Measurements from ENCODE around the gene CAMTA1.
"Not testable (repeated sequence)": the region's sequence is repeated elsewhere in the genome, so short reads cannot be mapped to it uniquely, and the experiment has no call there.

CAMTA1 gene

DNA sequence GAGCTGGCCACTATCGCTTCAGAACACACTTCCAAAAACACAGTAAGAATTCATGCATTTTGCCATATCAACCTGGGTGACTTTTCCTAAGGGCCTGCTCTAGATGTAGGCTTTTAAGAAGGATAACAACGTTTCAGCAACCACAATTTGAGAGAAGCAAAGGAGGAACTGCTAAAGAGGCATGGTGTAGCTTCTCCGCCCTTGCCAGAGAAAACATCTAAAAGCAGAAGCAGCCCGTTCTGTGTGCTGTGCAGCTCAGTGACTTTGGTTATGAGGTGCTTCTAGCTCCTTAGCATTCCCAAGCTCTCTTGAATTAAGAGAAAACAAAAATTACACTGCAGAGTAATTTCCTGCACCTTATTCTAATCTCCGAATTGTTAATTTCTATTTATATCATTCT, 1001.5 kb downstream of the CAMTA1 start:
- no peak for DNase-seq

DNA sequence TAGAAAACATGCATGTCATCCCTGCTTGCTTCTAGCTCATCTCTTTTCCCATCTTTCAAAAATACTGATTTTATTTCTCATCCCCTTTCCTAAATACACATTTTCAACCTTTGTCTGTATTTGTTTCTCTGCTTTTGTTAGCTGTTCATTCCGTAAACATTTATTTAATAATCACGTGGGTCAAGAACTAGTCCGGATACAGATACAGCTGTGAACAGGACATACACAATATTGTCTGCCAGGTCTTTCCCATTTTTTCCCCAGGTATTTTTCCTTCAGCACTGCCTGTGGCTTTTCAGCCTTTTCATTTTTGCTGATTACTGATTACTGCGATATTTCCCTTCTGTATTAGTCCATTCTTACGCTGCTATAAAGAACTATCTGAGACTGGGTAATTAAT, 1004.6 kb downstream of the CAMTA1 start:
- no peak for DNase-seq

DNA sequence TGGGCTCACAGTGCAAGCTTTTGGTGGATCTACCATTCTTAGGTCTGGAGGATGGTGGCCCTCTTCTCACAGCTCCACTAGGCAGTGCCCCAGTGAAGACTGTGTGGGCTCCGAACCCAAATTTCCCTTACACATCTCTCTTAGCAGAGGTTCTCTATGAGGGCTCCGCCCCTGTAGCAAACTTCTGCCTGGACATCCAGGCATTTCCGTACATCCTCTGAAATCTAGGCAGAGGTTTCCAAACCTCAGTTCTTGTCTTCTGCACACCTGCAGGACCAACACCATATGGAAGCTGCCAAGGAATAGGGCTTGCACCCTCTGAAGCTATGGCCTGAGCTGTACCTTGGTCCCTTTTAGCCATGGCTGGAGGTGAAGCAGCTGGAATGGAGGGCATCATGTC, 1005.8 kb downstream of the CAMTA1 start:
- DNase-seq = not testable (repeated sequence)

DNA sequence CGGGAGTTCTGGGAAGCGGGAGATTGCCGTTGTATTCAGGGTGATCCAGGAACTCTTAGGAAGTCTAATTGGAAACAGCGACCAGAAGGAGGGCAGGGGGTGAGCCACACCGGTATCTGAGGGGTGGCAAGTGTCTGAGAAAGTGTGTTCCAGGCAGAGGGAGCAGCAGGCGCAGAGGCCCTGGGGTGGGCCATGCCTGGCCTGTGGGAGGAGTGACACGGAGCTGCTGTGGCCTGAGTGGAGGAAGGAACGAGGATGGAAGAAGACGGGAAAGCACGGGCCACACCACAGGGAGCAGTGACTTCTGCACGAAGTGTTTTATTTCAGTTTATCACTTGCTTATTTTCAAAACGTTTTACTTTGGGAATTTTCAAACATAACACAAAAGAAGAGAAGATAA, 1010.2 kb downstream of the CAMTA1 start:
- no peak for DNase-seq

DNA sequence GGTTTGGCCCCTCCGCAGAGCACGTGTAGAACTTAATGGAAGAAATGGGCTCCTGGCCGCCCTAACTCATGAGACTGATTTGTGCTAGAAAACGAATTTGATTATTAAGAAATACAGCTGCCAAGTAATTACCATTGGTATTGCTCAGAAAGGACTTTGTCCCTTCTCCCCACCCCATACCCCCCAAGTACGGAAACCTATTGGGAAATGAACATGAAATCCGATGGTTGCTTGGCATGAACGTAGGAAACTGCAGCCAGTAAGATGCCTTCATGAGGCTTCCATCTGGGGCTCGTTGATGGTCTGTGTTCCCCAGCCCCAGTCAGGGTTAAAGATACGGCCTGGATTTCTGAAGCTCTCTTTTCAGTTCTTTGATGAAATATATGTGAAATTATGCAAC, 1020.2 kb downstream of the CAMTA1 start:
- no peak for DNase-seq

DNA sequence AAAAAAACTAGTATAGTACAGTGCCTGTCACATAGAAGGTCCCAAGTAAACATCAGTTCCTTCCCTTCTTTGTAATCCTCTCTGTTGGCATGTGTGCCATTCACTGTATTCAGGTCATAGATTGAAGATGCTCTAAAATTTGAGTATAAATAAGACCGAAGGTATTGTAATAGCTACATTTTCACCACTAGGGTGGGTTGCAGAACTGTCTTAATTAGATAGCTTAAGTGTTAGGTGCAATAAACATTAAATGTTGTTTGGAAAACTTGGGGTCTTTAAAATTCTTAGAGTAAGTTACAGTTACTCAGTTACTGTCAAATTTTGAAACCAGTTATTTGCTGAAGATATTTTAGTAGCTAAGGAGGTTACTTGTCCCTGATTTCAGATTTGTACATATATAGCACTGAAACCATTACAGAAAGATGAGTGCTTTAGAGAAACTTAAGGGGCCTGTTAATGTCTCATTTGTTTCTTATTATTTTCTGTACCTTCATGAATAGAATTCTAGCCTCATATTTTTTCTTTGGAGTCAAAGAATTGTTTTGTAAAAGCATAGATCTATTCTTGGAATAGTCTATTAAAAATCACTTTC, 1023.1 kb downstream of the CAMTA1 start:
- DNase-seq = no peak

DNA sequence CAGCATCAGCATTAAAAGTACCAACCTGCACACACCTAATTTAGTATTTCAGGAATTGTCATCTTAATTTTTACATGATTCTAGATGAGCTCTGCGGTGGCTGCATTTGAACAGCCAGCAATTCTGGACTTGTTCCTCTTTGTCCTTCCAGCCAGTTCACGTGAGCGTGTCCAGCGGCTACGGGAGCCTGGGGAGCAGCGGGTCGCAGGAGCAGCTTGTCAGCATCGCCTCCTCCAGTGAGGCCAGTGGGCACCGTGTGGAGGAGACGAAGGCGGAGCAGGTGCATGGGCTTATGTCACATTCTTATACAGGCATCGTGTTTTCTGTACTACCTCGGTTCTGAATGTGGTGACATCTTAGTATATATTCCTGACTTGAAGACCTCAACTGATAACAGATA, 1024.5 kb downstream of the CAMTA1 start:
- no peak for DNase-seq

DNA sequence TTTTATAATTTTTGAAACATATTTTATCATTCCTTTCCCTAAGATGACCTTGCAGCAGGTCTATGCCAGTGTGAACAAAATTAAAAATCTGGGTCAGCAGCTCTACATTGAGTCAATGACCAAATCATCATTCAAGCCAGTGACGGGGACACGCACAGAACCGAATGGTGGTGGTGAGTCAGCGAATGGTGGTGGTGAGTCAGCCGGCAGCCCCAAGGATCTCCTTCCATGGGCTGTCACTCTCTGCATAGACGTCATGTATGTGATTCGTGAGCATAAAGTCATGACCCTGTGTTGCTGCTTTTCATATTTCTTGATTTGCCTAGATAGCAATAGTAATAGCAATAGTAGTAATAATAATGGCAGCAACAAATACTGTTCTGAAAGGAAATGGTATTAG, 1025.1 kb downstream of the CAMTA1 start:
- DNase-seq = no peak

DNA sequence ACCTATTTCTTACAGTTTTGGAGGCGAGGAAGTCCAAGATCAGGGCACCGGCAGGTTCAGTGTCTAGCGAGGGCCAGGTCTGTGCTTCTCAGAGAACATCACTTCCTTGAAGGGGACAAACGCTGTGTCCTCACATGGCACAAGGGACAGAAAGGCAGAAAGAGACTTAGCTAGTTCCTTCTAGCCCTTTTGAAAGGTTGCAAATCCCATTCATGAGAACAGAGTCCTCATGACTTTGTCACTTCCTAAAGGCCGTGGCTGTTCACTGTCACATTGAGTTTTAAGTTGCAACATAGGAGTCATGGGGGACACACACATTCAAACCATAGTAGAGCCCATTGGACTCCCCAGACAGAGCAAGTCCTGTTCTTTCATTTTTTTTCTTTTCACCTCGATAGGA, 1026.2 kb downstream of the CAMTA1 start:
- no peak for DNase-seq

DNA sequence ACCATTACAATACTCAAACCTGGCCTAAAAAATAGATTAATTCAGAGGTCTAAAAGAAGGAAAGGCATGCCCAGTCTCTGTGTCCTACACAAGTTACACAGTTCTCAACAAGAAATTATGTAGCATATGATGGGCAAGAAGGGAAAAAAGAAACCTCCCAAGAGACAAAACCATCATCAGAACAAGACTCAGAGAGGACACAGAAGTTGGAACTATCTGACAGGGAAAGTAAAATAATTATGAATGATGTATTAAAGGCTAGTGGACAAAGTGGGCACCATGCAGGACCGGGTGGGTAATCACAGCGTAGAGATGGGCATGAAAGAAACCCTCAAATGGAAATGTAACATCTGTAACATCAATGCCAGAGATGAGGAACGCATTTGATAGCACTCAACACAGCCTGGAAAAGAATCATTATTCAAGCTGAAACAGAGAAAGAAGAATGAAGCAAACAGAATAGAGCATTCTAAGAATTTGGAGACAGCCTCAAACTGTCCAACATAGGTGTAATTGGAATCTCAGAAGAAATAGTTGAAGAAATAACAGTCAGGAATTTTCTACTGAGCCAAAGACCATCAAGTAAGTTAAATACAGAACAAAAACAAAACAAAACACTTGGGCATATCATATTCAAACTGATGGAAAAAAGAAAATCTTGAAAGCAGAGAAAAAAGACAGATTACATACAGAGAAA, 1028.6 kb downstream of the CAMTA1 start:
- DNase-seq = no peak

Measured in NCI-H2227 treated with DMSO at 0.1 percent for 48 hours (cell line).